LNCAP (cell line): ENCODE results near the gene AGBL5.

Experiments used
- CTCF ChIP-seq: fragments of 450-650 bp; IDR thresholded peaks from 2 replicates; pipeline ENCODE4 v1.5.1; 2017; ENCODE audit warnings: mild to moderate bottlenecking

Gene AGBL5

DNA sequence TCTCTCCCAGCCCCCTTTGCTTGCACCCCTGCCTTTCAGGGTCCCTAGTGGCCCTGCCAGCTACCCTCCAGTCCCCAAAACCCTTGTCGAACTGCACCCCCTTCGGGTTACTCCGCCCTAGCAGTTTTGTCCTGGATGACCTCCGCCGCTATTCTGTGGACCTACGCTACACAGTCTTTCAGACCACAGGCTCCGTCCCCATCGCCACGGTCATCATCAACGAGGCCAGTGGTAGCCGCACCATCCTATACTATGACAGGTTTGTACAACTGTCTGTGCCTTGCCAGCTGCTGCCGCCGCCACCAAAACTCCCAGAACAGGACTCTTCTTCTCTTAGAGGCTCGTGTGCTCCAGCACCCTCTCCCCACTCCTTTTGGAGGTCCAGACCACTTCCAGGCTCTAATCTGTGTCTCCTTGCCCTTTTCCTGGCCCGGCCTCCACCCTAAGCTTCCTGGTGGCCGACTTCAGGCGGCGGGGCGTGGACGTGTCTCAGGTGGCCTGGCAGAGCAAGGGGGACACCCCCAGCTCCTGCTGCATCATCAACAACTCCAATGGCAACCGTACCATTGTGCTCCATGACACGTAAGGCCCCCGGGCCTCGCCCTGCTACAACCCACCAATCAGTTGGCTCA, 43.0 kb downstream of the AGBL5 start:
- no peak for TF ChIP-seq CTCF

GRCh38 chr2:27095427-27095744, 43.9 kb downstream of the AGBL5 start:
- TF ChIP-seq CTCF, result no peak

- no peak for TF ChIP-seq CTCF
These were observed 44.5 kb downstream of the AGBL5 start for GRCh38 chr2:27095745-27096651.

- TF ChIP-seq CTCF, result no peak
These were observed 45.4 kb downstream of the AGBL5 start for GRCh38 chr2:27096748-27097297.

- no peak for TF ChIP-seq CTCF
These were observed 45.9 kb downstream of the AGBL5 start for GRCh38 chr2:27097341-27097740.

DNA sequence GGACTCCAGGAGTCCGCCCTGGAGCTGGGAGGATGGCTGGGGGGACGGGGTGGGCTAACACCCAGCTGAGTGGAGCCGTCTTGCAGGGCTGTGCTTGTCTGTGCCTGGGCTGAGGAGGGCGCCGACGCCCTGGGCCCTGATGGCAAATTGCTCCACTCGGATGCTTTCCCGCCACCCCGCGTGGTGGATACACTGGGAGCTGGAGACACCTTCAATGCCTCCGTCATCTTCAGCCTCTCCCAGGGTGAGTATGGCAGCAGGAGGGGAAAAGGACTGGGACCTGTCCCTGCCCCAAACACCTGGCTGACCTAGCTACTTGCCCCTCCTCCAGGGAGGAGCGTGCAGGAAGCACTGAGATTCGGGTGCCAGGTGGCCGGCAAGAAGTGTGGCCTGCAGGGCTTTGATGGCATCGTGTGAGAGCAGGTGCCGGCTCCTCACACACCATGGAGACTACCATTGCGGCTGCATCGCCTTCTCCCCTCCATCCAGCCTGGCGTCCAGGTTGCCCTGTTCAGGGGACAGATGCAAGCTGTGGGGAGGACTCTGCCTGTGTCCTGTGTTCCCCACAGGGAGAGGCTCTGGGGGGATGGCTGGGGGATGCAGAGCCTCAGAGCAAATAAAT, 48.0 kb downstream of the AGBL5 start:
- no peak for TF ChIP-seq CTCF

- TF ChIP-seq CTCF, result no peak
These were observed 48.6 kb downstream of the AGBL5 start for GRCh38 chr2:27100036-27100435.
